BLaER1 treated with 17β-estradiol and CSF1 and Interleukin-3, amounts not matched to agents 10 nM and 100 nM (cell line): Measurements from ENCODE around the gene UBE2L3.

ENCODE experiments used
- H3K27ac ChIP-seq, 11 experiments: shearing (Covaris generic); formaldehyde crosslinking; 2 replicates each; pipeline ENCODE4 v1.8.1; 2022
- H3K27me3 ChIP-seq, 11 experiments: shearing (Covaris generic); formaldehyde crosslinking; 2 replicates each; pipeline ENCODE4 v1.8.1; 2022
- H3K36me3 ChIP-seq, 11 experiments: shearing (Covaris generic); formaldehyde crosslinking; 2 replicates each; pipeline ENCODE4 v1.8.1; 2022
- H3K4me1 ChIP-seq, 10 experiments: shearing (Covaris generic); formaldehyde crosslinking; 2 replicates each; pipeline ENCODE4 v1.8.1; 2022
- H3K4me2 ChIP-seq, 11 experiments: shearing (Covaris generic); formaldehyde crosslinking; 2 replicates each; pipeline ENCODE4 v1.8.1; 2022
- H3K4me3 ChIP-seq, 10 experiments: shearing (Covaris generic); formaldehyde crosslinking; 2 replicates each; pipeline ENCODE4 v1.8.1; 2022
- H3K9ac ChIP-seq, 11 experiments: shearing (Covaris generic); formaldehyde crosslinking; 2 replicates each; pipeline ENCODE4 v1.8.1; 2022
- H3K9me3 ChIP-seq, 11 experiments: shearing (Covaris generic); formaldehyde crosslinking; replicated peaks in 1 of 11; 2 replicates each; pipeline ENCODE4 v1.8.1; 2022
- H4K20me1 ChIP-seq, 11 experiments: shearing (Covaris generic); formaldehyde crosslinking; 2 replicates each; pipeline ENCODE4 v1.8.1; 2022
- Cebpa-rat ChIP-seq, 11 experiments: shearing (Covaris generic); IDR thresholded peaks; 2 replicates each; pipeline ENCODE4 v1.8.1; 2022

UBE2L3 gene

GRCh38 chr22:21624120-21624879 lies 56.8 kb downstream of the UBE2L3 start:
- Histone ChIP-seq H3K4me1 (peaks cover 53 to 99% (median 90%) of the 10 kb centered on the region in 10 experiments), H4K20me1 (peaks cover 92 to 99% (median 95%) of the 10 kb centered on the region in 11 experiments), H3K4me2 (peak overlapping the region in 10 of 11 experiments; percentile 24 to 97 (median 40); a peak in 20 of 22 replicates), H3K9ac (peak overlapping the region in 4 of 11 experiments; percentile 10 to 32 (median 17); a peak in 2 of 22 replicates), H3K27ac (peak overlapping the region in 8 of 11 experiments; percentile 6 to 47 (median 27); a peak in 11 of 22 replicates), H3K36me3 (peaks cover 37 to 95% (median 79%) of the 10 kb centered on the region in 11 experiments), H3K9me3 (no peaks in the 10 kb centered on the region), H3K4me3 (no peak overlapping the region), H3K27me3 (no peaks in the 10 kb centered on the region)
- no peak for TF ChIP-seq Cebpa-rat (IDR thresholded peaks at IDR 0.05)

DNA sequence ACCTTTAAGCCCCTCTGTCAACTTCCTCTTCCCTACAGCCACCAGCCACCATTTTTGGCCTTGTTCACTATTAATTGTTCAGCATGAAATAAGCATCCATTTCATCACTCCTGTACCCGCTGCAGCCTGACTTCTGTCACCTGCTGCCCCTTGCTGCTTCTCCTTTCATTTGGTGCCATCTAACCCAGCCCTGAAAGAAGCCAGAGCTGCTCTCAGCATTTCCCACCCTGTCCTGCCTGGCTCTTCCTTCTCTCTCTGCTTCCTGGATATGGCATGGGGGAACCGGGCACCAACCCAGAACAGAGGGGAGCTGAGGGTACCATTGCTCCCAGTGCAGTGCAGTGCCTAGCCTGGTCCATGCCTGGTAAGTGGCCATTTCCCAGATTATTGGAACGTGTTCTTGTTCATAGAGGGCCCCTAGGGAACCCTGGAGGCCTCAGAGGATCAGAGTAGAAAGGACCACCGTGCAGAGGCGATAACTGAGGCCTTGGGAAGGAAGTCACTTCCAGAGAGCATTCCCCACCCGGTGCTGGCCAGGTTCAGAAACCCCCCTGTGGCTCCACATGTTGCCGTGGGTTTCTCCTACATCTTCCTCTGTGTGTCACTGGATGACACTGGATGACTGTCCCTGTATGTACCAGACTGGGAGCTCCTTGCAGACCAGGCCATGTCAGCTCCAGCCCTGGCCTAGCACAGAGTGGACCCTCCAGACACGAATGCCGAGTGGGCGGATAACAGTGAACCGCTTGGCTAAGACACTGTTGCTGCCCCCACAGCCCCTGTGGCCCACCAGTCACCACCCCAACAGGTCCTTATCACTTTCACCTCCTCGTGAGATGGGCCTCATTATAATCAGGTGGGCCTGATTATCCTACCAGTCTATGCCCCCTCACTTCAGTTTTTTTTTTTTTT lies 57.6 kb downstream of the UBE2L3 start:
- Histone ChIP-seq H3K9ac (peak overlapping the region in 4 of 11 experiments; percentile 10 to 42 (median 22); a peak in 2 of 22 replicates), H3K27ac (peak overlapping the region in 7 of 11 experiments; percentile 14 to 47 (median 29); a peak in 8 of 22 replicates), H3K27me3 (no peaks in the 10 kb centered on the region), H3K9me3 (no peaks in the 10 kb centered on the region), H3K4me3 (no peak overlapping the region), H3K4me2 (peak overlapping the region; percentile 20 to 98 (median 37); a peak in 21 of 22 replicates), H3K4me1 (peaks cover 54 to 92% (median 85%) of the 10 kb centered on the region in 10 experiments), H3K36me3 (peaks cover 35 to 87% (median 71%) of the 10 kb centered on the region in 11 experiments), H4K20me1 (peaks cover 84 to 90% (median 86%) of the 10 kb centered on the region in 11 experiments)
- no peak for TF ChIP-seq Cebpa-rat (IDR thresholded peaks at IDR 0.05)

DNA sequence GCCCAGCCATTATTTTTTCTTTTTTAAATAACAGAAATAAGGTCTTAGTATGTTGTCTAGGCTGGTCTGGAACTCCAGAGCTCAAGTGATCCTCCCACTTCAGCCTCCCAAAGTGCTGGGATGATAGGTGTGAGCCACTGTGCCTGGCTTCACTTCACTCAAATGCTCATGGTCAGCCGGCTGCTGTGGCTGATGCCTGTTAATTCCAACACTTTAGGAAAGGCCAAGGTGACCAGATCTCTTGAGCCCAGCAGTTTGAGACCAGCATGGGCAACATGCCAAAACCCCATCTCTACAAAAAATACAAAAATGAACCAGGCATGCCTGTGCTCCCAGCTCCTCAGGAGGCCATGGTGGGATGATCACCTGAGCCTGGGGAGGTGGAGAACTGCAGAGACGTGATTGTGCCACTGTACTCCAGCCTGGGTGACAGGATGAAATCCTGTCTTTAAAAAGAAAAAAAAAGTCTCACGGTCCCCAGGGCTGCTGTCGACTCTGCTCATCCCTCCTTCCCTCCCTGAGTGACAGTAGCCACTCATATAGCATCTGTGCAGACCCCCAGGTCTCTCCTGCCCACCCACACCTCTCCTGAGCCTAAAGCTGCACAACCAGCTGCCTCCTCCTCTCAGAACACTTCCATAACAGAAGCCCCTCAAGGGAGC lies 58.7 kb downstream of the UBE2L3 start:
- Histone ChIP-seq H3K9ac (peak overlapping the region in 7 of 11 experiments; percentile 2 to 52 (median 42); a peak in 9 of 22 replicates), H3K4me1 (peaks cover 59 to 85% (median 77%) of the 10 kb centered on the region in 10 experiments), H3K27me3 (no peaks in the 10 kb centered on the region), H3K4me3 (0 out of 20 replicates have a peak overlapping the region, but pooled peaks of 1 of the 10 experiments have one; percentile 24), H3K9me3 (no peaks in the 10 kb centered on the region), H3K36me3 (peaks cover 35 to 76% (median 60%) of the 10 kb centered on the region in 11 experiments), H4K20me1 (peaks cover 73 to 80% (median 76%) of the 10 kb centered on the region in 11 experiments), H3K27ac (peak overlapping the region in 2 of 11 experiments; percentile 5 to 9; a peak in 1 of 22 replicates), H3K4me2 (peak overlapping the region; percentile 87 to 99 (median 97); a peak in 20 of 22 replicates)
- TF ChIP-seq Cebpa-rat (IDR thresholded peaks at IDR 0.05) = no peak

DNA sequence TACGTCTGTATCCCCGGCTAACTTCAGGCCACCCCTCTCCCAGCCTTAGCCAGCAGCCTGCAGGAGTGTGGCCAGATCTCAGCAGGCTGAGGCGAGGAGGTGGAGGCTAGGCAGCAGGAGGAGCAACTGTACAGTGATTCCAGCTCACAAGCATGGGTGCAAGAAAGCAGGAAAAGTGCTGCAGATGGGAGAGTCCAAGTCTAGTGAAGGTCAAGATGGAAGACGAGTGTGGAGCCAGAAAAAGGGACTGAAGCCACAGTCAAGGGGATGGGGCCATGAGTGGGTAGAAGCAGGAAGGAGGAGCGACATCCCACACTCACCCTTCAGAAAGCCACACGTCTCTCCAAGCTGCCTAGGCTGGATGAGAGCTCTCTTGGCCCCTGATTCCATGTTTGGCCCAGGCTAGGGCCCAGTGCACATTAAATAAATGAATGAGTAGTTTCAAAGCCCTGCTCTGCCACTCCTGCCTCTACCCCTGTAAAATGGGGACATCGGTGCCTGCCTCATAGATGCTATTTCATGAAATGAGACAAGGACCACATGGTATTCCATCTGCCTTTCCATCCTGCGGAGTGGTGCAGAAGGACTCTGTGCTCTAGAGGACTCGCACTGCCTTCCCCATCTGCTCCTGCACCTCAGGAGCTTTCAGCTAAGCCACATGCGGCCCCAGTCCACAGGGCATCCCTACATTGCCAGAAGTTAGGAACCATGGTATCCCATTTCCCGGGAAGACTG lies 59.4 kb downstream of the UBE2L3 start:
- H3K4me2 ChIP-seq = peak overlapping the region; percentile 87 to 99 (median 97)
- H3K4me1 ChIP-seq = peaks cover 59 to 78% (median 71%) of the 10 kb centered on the region in 10 experiments
- H3K4me3 ChIP-seq = 0 out of 20 replicates have a peak overlapping the region, but pooled peaks of 1 of the 10 experiments have one; percentile 91
- peaks cover 66 to 73% (median 70%) of the 10 kb centered on the region in 11 experiments for H4K20me1 ChIP-seq
- TF ChIP-seq Cebpa-rat (IDR thresholded peaks at IDR 0.05) = no peak
- peaks cover 0 to 1% (median 0%) of the 10 kb centered on the region in 11 experiments; a peak in 2 of 22 replicates for H3K9me3 ChIP-seq
- peak overlapping the region in 9 of 11 experiments; percentile 2 to 52 (median 40); a peak in 7 of 22 replicates for H3K9ac ChIP-seq
- H3K27ac ChIP-seq = peak overlapping the region in 2 of 11 experiments; percentile 5 to 9; a peak in 1 of 22 replicates
- H3K36me3 ChIP-seq = peaks cover 35 to 72% (median 59%) of the 10 kb centered on the region in 11 experiments
- H3K27me3 ChIP-seq = no peaks in the 10 kb centered on the region

GRCh38 chr22:21628386-21629254 lies 61.1 kb downstream of the UBE2L3 start:
- Histone ChIP-seq H3K4me1 (peaks cover 55 to 61% (median 60%) of the 10 kb centered on the region in 10 experiments), H3K36me3 (peaks cover 22 to 55% (median 43%) of the 10 kb centered on the region in 11 experiments), H3K9ac (peak overlapping the region; percentile 90 to 100 (median 99); a peak in 21 of 22 replicates), H3K4me2 (peak overlapping the region; percentile 87 to 99 (median 97)), H3K27ac (peak overlapping the region in 10 of 11 experiments; percentile 88 to 100 (median 100); a peak in 20 of 22 replicates), H4K20me1 (peaks cover 49 to 56% (median 53%) of the 10 kb centered on the region in 11 experiments), H3K27me3 (no peaks in the 10 kb centered on the region), H3K9me3 (peaks cover 0 to 10% (median 7%) of the 10 kb centered on the region in 11 experiments; a peak in 15 of 22 replicates), H3K4me3 (peak overlapping the region; percentile 85 to 100 (median 97))
- TF ChIP-seq Cebpa-rat (IDR thresholded peaks at IDR 0.05) = no peak

GRCh38 chr22:21629255-21630149 lies 62.0 kb downstream of the UBE2L3 start, which contains the start of gene YDJC:
TSS of gene YDJC (minus strand) at chr22:21630022. CDS start at chr22:21630014, 8 bp downstream.
- peak within 1 kb of the TSS; percentile 87 to 99 (median 97) for H3K4me2 ChIP-seq
- H3K36me3 ChIP-seq = peaks cover 14 to 46% (median 34%) of the 10 kb centered on the region in 11 experiments; a peak in 21 of 22 replicates
- H3K9ac ChIP-seq = peak within 1 kb of the TSS; percentile 90 to 100 (median 99)
- TF ChIP-seq Cebpa-rat (IDR thresholded peaks at IDR 0.05) = no peak
- H3K9me3 ChIP-seq = peaks cover 0 to 10% (median 7%) of the 10 kb centered on the region in 11 experiments; a peak in 15 of 22 replicates
- H3K27me3 ChIP-seq = no peaks in the 10 kb centered on the region
- H3K4me3 ChIP-seq = peak within 1 kb of the TSS; percentile 85 to 100 (median 97)
- H3K4me1 ChIP-seq = peaks cover 46 to 52% (median 51%) of the 10 kb centered on the region in 10 experiments
- H4K20me1 ChIP-seq = peaks cover 40 to 47% (median 44%) of the 10 kb centered on the region in 11 experiments
- H3K27ac ChIP-seq = peak within 1 kb of the TSS; percentile 79 to 100 (median 100)
